Measurements from ENCODE around the gene SOCS1.

- TF ChIP-seq, protein P1, sequence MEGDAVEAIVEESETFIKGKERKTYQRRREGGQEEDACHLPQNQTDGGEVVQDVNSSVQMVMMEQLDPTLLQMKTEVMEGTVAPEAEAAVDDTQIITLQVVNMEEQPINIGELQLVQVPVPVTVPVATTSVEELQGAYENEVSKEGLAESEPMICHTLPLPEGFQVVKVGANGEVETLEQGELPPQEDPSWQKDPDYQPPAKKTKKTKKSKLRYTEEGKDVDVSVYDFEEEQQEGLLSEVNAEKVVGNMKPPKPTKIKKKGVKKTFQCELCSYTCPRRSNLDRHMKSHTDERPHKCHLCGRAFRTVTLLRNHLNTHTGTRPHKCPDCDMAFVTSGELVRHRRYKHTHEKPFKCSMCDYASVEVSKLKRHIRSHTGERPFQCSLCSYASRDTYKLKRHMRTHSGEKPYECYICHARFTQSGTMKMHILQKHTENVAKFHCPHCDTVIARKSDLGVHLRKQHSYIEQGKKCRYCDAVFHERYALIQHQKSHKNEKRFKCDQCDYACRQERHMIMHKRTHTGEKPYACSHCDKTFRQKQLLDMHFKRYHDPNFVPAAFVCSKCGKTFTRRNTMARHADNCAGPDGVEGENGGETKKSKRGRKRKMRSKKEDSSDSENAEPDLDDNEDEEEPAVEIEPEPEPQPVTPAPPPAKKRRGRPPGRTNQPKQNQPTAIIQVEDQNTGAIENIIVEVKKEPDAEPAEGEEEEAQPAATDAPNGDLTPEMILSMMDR (IDR thresholded peaks at IDR 0.05 in 4 of 5, conservative IDR thresholded peaks at IDR 0.05 in 1 of 5) = no peak
- TF ChIP-seq POLR2A (IDR thresholded peaks at IDR 0.05) = no peak
These were observed 24.9 kb upstream of the SOCS1 start, which contains the start of gene PRM1 for GRCh38 chr16:11280616-11281522.
